ENCODE results near the gene C2CD4C. TPM values are rescaled to one million over a fixed set of nuclear protein-coding genes. Genes with fewer than 3 reads are reported as not detected.
"Not testable (repeated sequence)": the region's sequence is repeated elsewhere in the genome, so short reads cannot be mapped to it uniquely, and the experiment has no call there.

The C2CD4C gene
- polyA plus RNA-seq, 2 donors, result 0.33 to 0.43 TPM

GRCh38 chr19:401866-402511 is 7.0 kb downstream of the C2CD4C start:
- H3K9me3 ChIP-seq (ENCODE audit: control insufficient read depth in 2 of 2, insufficient read depth in 1 of 2, low read depth in 1 of 2, low read length in 1 of 2), result no peaks in the 10 kb centered on the region
- no peak overlapping the region for H3K27ac ChIP-seq (ENCODE audit: low read depth in 2 of 2, low read length in 1 of 2)
- H3K36me3 ChIP-seq (ENCODE audit: control insufficient read depth in 2 of 2, insufficient read depth in 2 of 2, low read length in 1 of 2), result no peaks in the 10 kb centered on the region
- WGBS, 2 donors, result 21 to 26% methylated on average over 38 of the region's 38 CpGs
- peaks cover 0 to 3% of the 10 kb centered on the region in 2 donors for H3K27me3 ChIP-seq (ENCODE audit: control insufficient read depth in 1 of 2, insufficient read depth in 2 of 2, low read length in 2 of 2)
- H3K4me1 ChIP-seq (ENCODE audit: control insufficient read depth in 2 of 2, insufficient read depth in 2 of 2, low read length in 1 of 2), result no peaks in the 10 kb centered on the region
- no peak overlapping the region for H3K4me3 ChIP-seq (ENCODE audit: low read depth in 1 of 2, low read length in 2 of 2)

GRCh38 chr19:400976-401865 is 7.7 kb downstream of the C2CD4C start:
- no peak overlapping the region for H3K4me3 ChIP-seq (ENCODE audit: low read depth in 1 of 2, low read length in 2 of 2)
- WGBS, 2 donors, result 81 to 84% methylated on average over 43 of the region's 43 CpGs
- H3K4me1 ChIP-seq (ENCODE audit: control insufficient read depth in 2 of 2, insufficient read depth in 2 of 2, low read length in 1 of 2), result no peaks in the 10 kb centered on the region
- no peaks in the 10 kb centered on the region for H3K36me3 ChIP-seq (ENCODE audit: control insufficient read depth in 2 of 2, insufficient read depth in 2 of 2, low read length in 1 of 2)
- H3K27ac ChIP-seq (ENCODE audit: low read depth in 2 of 2, low read length in 1 of 2), result no peak overlapping the region
- no peaks in the 10 kb centered on the region for H3K9me3 ChIP-seq (ENCODE audit: control insufficient read depth in 2 of 2, insufficient read depth in 1 of 2, low read depth in 1 of 2, low read length in 1 of 2)
- H3K27me3 ChIP-seq (ENCODE audit: control insufficient read depth in 1 of 2, insufficient read depth in 2 of 2, low read length in 2 of 2), result no peaks in the 10 kb centered on the region

- Histone ChIP-seq H3K9me3 (ENCODE audit: control insufficient read depth in 2 of 2, insufficient read depth in 1 of 2, low read depth in 1 of 2, low read length in 1 of 2) (peaks cover 0 to 4% of the 10 kb centered on the region in 2 donors), H3K4me1 (ENCODE audit: control insufficient read depth in 2 of 2, insufficient read depth in 2 of 2, low read length in 1 of 2) (no peaks in the 10 kb centered on the region), H3K27ac (ENCODE audit: low read depth in 2 of 2, low read length in 1 of 2) (no peak overlapping the region), H3K36me3 (ENCODE audit: control insufficient read depth in 2 of 2, insufficient read depth in 2 of 2, low read length in 1 of 2) (no peaks in the 10 kb centered on the region), H3K4me3 (ENCODE audit: low read depth in 1 of 2, low read length in 2 of 2) (no peak overlapping the region), H3K27me3 (ENCODE audit: control insufficient read depth in 1 of 2, insufficient read depth in 2 of 2, low read length in 2 of 2) (no peaks in the 10 kb centered on the region)
- 66 to 78% methylated on average over 9 of the region's 9 CpGs for WGBS, 2 donors
These were observed 9.6 kb downstream of the C2CD4C start for GRCh38 chr19:399370-399769.

GRCh38 chr19:398719-399118 is 10.2 kb downstream of the C2CD4C start:
- Histone ChIP-seq H3K27ac (ENCODE audit: low read depth in 2 of 2, low read length in 1 of 2) (no peak overlapping the region), H3K27me3 (ENCODE audit: control insufficient read depth in 1 of 2, insufficient read depth in 2 of 2, low read length in 2 of 2) (no peaks in the 10 kb centered on the region), H3K4me3 (ENCODE audit: low read depth in 1 of 2, low read length in 2 of 2) (no peak overlapping the region), H3K4me1 (ENCODE audit: control insufficient read depth in 2 of 2, insufficient read depth in 2 of 2, low read length in 1 of 2) (no peaks in the 10 kb centered on the region), H3K36me3 (ENCODE audit: control insufficient read depth in 2 of 2, insufficient read depth in 2 of 2, low read length in 1 of 2) (no peaks in the 10 kb centered on the region), H3K9me3 (ENCODE audit: control insufficient read depth in 2 of 2, insufficient read depth in 1 of 2, low read depth in 1 of 2, low read length in 1 of 2) (peaks cover 0 to 4% of the 10 kb centered on the region in 2 donors)
- WGBS, 2 donors, result 76 to 79% methylated on average over 17 of the region's 17 CpGs

- H3K4me3 ChIP-seq (ENCODE audit: low read depth in 1 of 2, low read length in 2 of 2), result no peak overlapping the region
- no peaks in the 10 kb centered on the region for H3K4me1 ChIP-seq (ENCODE audit: control insufficient read depth in 2 of 2, insufficient read depth in 2 of 2, low read length in 1 of 2)
- no peaks in the 10 kb centered on the region for H3K27me3 ChIP-seq (ENCODE audit: control insufficient read depth in 1 of 2, insufficient read depth in 2 of 2, low read length in 2 of 2)
- no peaks in the 10 kb centered on the region for H3K36me3 ChIP-seq (ENCODE audit: control insufficient read depth in 2 of 2, insufficient read depth in 2 of 2, low read length in 1 of 2)
- no peak overlapping the region for H3K27ac ChIP-seq (ENCODE audit: low read depth in 2 of 2, low read length in 1 of 2)
- WGBS, 2 donors, result 91% methylated on average over 31 of the region's 31 CpGs
- peaks cover 0 to 4% of the 10 kb centered on the region in 2 donors for H3K9me3 ChIP-seq (ENCODE audit: control insufficient read depth in 2 of 2, insufficient read depth in 1 of 2, low read depth in 1 of 2, low read length in 1 of 2)
These were observed 10.8 kb downstream of the C2CD4C start for GRCh38 chr19:397941-398706.

GRCh38 chr19:397321-397720 is 11.6 kb downstream of the C2CD4C start:
- no peaks in the 10 kb centered on the region for H3K27me3 ChIP-seq (ENCODE audit: control insufficient read depth in 1 of 2, insufficient read depth in 2 of 2, low read length in 2 of 2)
- H3K36me3 ChIP-seq (ENCODE audit: control insufficient read depth in 2 of 2, insufficient read depth in 2 of 2, low read length in 1 of 2), result no peaks in the 10 kb centered on the region
- peaks cover 0 to 4% of the 10 kb centered on the region in 2 donors for H3K9me3 ChIP-seq (ENCODE audit: control insufficient read depth in 2 of 2, insufficient read depth in 1 of 2, low read depth in 1 of 2, low read length in 1 of 2)
- H3K4me1 ChIP-seq (ENCODE audit: control insufficient read depth in 2 of 2, insufficient read depth in 2 of 2, low read length in 1 of 2), result no peaks in the 10 kb centered on the region
- no peak overlapping the region for H3K27ac ChIP-seq (ENCODE audit: low read depth in 2 of 2, low read length in 1 of 2)
- no peak overlapping the region for H3K4me3 ChIP-seq (ENCODE audit: low read depth in 1 of 2, low read length in 2 of 2)
- 57 to 64% methylated on average over 18 of the region's 18 CpGs for WGBS, 2 donors

- no peak overlapping the region for H3K4me3 ChIP-seq (ENCODE audit: low read depth in 1 of 2, low read length in 2 of 2)
- WGBS, 2 donors, result 88 to 93% methylated on average over 5 of the region's 5 CpGs
- no peak overlapping the region for H3K27ac ChIP-seq (ENCODE audit: low read depth in 2 of 2, low read length in 1 of 2)
- H3K27me3 ChIP-seq (ENCODE audit: control insufficient read depth in 1 of 2, insufficient read depth in 2 of 2, low read length in 2 of 2), result no peaks in the 10 kb centered on the region
- no peaks in the 10 kb centered on the region for H3K36me3 ChIP-seq (ENCODE audit: control insufficient read depth in 2 of 2, insufficient read depth in 2 of 2, low read length in 1 of 2)
- no peaks in the 10 kb centered on the region for H3K4me1 ChIP-seq (ENCODE audit: control insufficient read depth in 2 of 2, insufficient read depth in 2 of 2, low read length in 1 of 2)
- H3K9me3 ChIP-seq (ENCODE audit: control insufficient read depth in 2 of 2, insufficient read depth in 1 of 2, low read depth in 1 of 2, low read length in 1 of 2), result peaks cover 0 to 4% of the 10 kb centered on the region in 2 donors
These were observed 13.5 kb downstream of the C2CD4C start for GRCh38 chr19:395467-395866.

- not testable (repeated sequence) for H3K27me3 ChIP-seq (ENCODE audit: control insufficient read depth in 1 of 2, insufficient read depth in 2 of 2, low read length in 2 of 2); H3K36me3 ChIP-seq (ENCODE audit: control insufficient read depth in 2 of 2, insufficient read depth in 2 of 2, low read length in 1 of 2); H3K27ac ChIP-seq (ENCODE audit: low read depth in 2 of 2, low read length in 1 of 2); H3K4me3 ChIP-seq (ENCODE audit: low read depth in 1 of 2, low read length in 2 of 2); H3K9me3 ChIP-seq (ENCODE audit: control insufficient read depth in 2 of 2, insufficient read depth in 1 of 2, low read depth in 1 of 2, low read length in 1 of 2); H3K4me1 ChIP-seq (ENCODE audit: control insufficient read depth in 2 of 2, insufficient read depth in 2 of 2, low read length in 1 of 2)
- WGBS, 2 donors, result 95 to 97% methylated on average over 1 of the region's 1 CpG
These were observed 14.1 kb downstream of the C2CD4C start for GRCh38 chr19:394857-395256.

- H3K36me3 ChIP-seq (ENCODE audit: control insufficient read depth in 2 of 2, insufficient read depth in 2 of 2, low read length in 1 of 2); H3K27ac ChIP-seq (ENCODE audit: low read depth in 2 of 2, low read length in 1 of 2); H3K9me3 ChIP-seq (ENCODE audit: control insufficient read depth in 2 of 2, insufficient read depth in 1 of 2, low read depth in 1 of 2, low read length in 1 of 2); H3K4me1 ChIP-seq (ENCODE audit: control insufficient read depth in 2 of 2, insufficient read depth in 2 of 2, low read length in 1 of 2); H3K4me3 ChIP-seq (ENCODE audit: low read depth in 1 of 2, low read length in 2 of 2); H3K27me3 ChIP-seq (ENCODE audit: control insufficient read depth in 1 of 2, insufficient read depth in 2 of 2, low read length in 2 of 2): not testable (repeated sequence)
These were observed 15.4 kb downstream of the C2CD4C start for GRCh38 chr19:393560-393959.

All from esophagus (tissue), 2 donors.